GM12891 (cell line): ENCODE data around the gene SLC9A8.

Source experiments
- PAX5 ChIP-seq: IDR thresholded peaks from 2 replicates; pipeline ENCODE4 v1.6.1; 2011; ENCODE audit warnings: low read length, moderate library complexity, mild to moderate bottlenecking; ENCODE audit not compliant: insufficient read depth, severe bottlenecking
- POLR2A ChIP-seq: IDR thresholded peaks from 2 replicates; pipeline ENCODE4 v1.6.1; 2011; ENCODE audit warnings: low read depth, low read length, control low read depth
- POLR2AphosphoS5 ChIP-seq: IDR thresholded peaks from 2 replicates; pipeline ENCODE4 v1.6.1; 2011; ENCODE audit warnings: low read depth, low read length, control low read depth
- TAF1 ChIP-seq: IDR thresholded peaks from 2 replicates; pipeline ENCODE4 v1.6.1; 2011; ENCODE audit warnings: low read depth, low read length, control low read depth

- TF ChIP-seq POLR2A (no peak), POLR2AphosphoS5 (no peak), TAF1 (no peak), PAX5 (no peak)
Observed at GRCh38 chr20:49809803-49810359, 2.7 kb upstream of the SLC9A8 start.
